GM12878 (cell line): Measurements from ENCODE around the gene SLC12A6.

Experiments
- CTCF ChIP-seq, 3 experiments: IDR thresholded peaks in 2 of 3; conservative IDR thresholded peaks in 1 of 3; 2 replicates each; pipeline ENCODE4 v1.5.1; 2011; ENCODE audit warnings: low read depth in 3 of 3, low read length in 3 of 3, mild to moderate bottlenecking in 3 of 3, control low read depth in 2 of 3, moderate library complexity in 2 of 3, inconsistent platforms in 1 of 3, mixed read lengths in 1 of 3; ENCODE audit not compliant: control insufficient read depth in 2 of 3, insufficient read depth in 1 of 3; ENCODE audit errors: extremely low read depth in 1 of 3
- IRF3 ChIP-seq: fragments of 450-650 bp; IDR thresholded peaks from 2 replicates; pipeline ENCODE4 v1.6.1; 2014; ENCODE audit warnings: mild to moderate bottlenecking
- RAD21 ChIP-seq: IDR thresholded peaks from 2 replicates; pipeline ENCODE4 v1.6.1; 2011; ENCODE audit warnings: mild to moderate bottlenecking, low read depth, low read length, moderate library complexity; ENCODE audit not compliant: insufficient read depth
- SP1 ChIP-seq: IDR thresholded peaks from one replicate; pipeline ENCODE4 v1.6.1; 2011; ENCODE audit warnings: low read depth, low read length
- TCF7 ChIP-seq: IDR thresholded peaks from 2 replicates; pipeline ENCODE4 v1.6.1; 2014; ENCODE audit warnings: antibody characterized with exemption, borderline replicate concordance
- ZNF274 ChIP-seq: IDR thresholded peaks from one replicate; pipeline ENCODE4 v1.8.0; 2011; ENCODE audit not compliant: insufficient read length, insufficient read depth

GRCh38 chr15:34203936-34204335 lies 133.6 kb downstream of the SLC12A6 start:
- TF ChIP-seq ZNF274 (no peak), TCF7 (no peak), IRF3 (no peak), CTCF (IDR thresholded peaks at IDR 0.05 in 2 of 3, conservative IDR thresholded peaks at IDR 0.05 in 1 of 3; ENCODE audit: control insufficient read depth in 2 of 3, extremely low read depth in 1 of 3, insufficient read depth in 1 of 3, low read depth in 3 of 3, low read length in 3 of 3) (no peak), SP1 (no peak), RAD21 (no peak)
